Measurements from ENCODE around the gene SANBR. TPM values are rescaled to one million over a fixed set of nuclear protein-coding genes. Genes with fewer than 3 reads are reported as not detected.
A peak's percentile ranks its signal among the peaks of the same experiment; 100 is the strongest.

The SANBR gene
- total RNA-seq, result 10 to 100 TPM; 27.8 to 31.9 TPM
- 26.8 TPM for polyA plus RNA-seq (2013, experiment 1 of 2)
- polyA plus RNA-seq (2013, experiment 2 of 2), result 23.8 TPM
- long read RNA-seq, experiment 1, partial matches to known transcripts, result 0 of 2 reads
- long read RNA-seq, experiment 1, other reads (novel, unspliced or antisense), result 2 of 2 reads
- long read RNA-seq, experiment 2, full-length matches to known transcripts, result 14 of 78 reads
- long read RNA-seq, experiment 2, partial matches to known transcripts, result 36 of 78 reads
- long read RNA-seq, experiment 2, other reads (novel, unspliced or antisense), result 28 of 78 reads
- long read RNA-seq, experiment 3, full-length matches to known transcripts, result 11 of 62 reads
- long read RNA-seq, experiment 3, partial matches to known transcripts, result 34 of 62 reads
- long read RNA-seq, experiment 3, other reads (novel, unspliced or antisense), result 17 of 62 reads
- long read RNA-seq, experiment 4, partial matches to known transcripts, result 13 of 23 reads
- long read RNA-seq, experiment 4, other reads (novel, unspliced or antisense), result 10 of 23 reads

- H3K36me3 Mint-ChIP-seq (ENCODE audit: low read depth), result peaks cover 16% of the 10 kb centered on the region
- H3K4me1 ChIP-seq (ENCODE audit: control insufficient read depth, insufficient read depth, low read length), result no peaks in the 10 kb centered on the region
- peaks cover 1% of the 10 kb centered on the region for H3K9me3 Mint-ChIP-seq
- peak within 1 kb of the TSS; percentile 89 for H3K27ac Mint-ChIP-seq
- H3K27ac ChIP-seq (ENCODE audit: low read depth, low read length), result peak within 1 kb of the TSS; percentile 87
- WGBS, 2 experiments (ENCODE audit: insufficient coverage in 1 of 2, insufficient read length in 1 of 2), result 0% methylated on average over 56 to 111 of the region's 112 CpGs
- H3K4me3 Mint-ChIP-seq, result peak within 1 kb of the TSS; percentile 93
- H3K27me3 Mint-ChIP-seq (ENCODE audit: insufficient read depth), result peaks cover 2% of the 10 kb centered on the region
- H3K9me3 ChIP-seq (ENCODE audit: control insufficient read depth, low read length), result no peaks in the 10 kb centered on the region
- peaks cover 20% of the 10 kb centered on the region for H3K36me3 ChIP-seq (ENCODE audit: control insufficient read depth, insufficient read depth, low read length)
- peak within 1 kb of the TSS; percentile 78 for H3K4me3 ChIP-seq (ENCODE audit: low read length)
- DNase-seq, result peak; percentile 96
- H3K27me3 ChIP-seq (ENCODE audit: control insufficient read depth, insufficient read depth, low read length, poor library complexity, severe bottlenecking), result no peaks in the 10 kb centered on the region
- H3K9ac ChIP-seq (ENCODE audit: extremely low read depth, low read length, poor library complexity, severe bottlenecking), result peak within 1 kb of the TSS; percentile 58
- TF ChIP-seq CTCF (conservative IDR thresholded peaks at IDR 0.05), result peak; percentile 7
- H3K4me1 Mint-ChIP-seq, result peaks cover 4% of the 10 kb centered on the region
Measured at GRCh38 chr2:61065714-61066709, at the start of gene SANBR. SANBR (plus strand) TSS chr2:61065871; CDS start chr2:61070351, 4,480 bp downstream.

- H3K36me3 Mint-ChIP-seq (ENCODE audit: low read depth), result peaks cover 7% of the 10 kb centered on the region
- Histone ChIP-seq H3K27me3 (ENCODE audit: control insufficient read depth, insufficient read depth, low read length, poor library complexity, severe bottlenecking) (no peaks in the 10 kb centered on the region), H3K36me3 (ENCODE audit: control insufficient read depth, insufficient read depth, low read length) (peaks cover 2% of the 10 kb centered on the region), H3K4me1 (ENCODE audit: control insufficient read depth, insufficient read depth, low read length) (no peaks in the 10 kb centered on the region), H3K4me3 (ENCODE audit: low read length) (peak overlapping the region; percentile 95), H3K9me3 (ENCODE audit: control insufficient read depth, low read length) (no peaks in the 10 kb centered on the region), H3K27ac (ENCODE audit: low read depth, low read length) (no peak overlapping the region), H3K9ac (ENCODE audit: extremely low read depth, low read length, poor library complexity, severe bottlenecking) (peak overlapping the region; percentile 2)
- H3K4me1 Mint-ChIP-seq, result peaks cover 3% of the 10 kb centered on the region
- WGBS, 2 experiments (ENCODE audit: insufficient coverage in 1 of 2, insufficient read length in 1 of 2), result 80 to 90% methylated on average over 1 to 2 of the region's 2 CpGs
- DNase-seq, result no peak
- H3K9me3 Mint-ChIP-seq, result peaks cover 2% of the 10 kb centered on the region
- H3K4me3 Mint-ChIP-seq, result peak overlapping the region; percentile 88
- no peak overlapping the region for H3K27ac Mint-ChIP-seq
- no peaks in the 10 kb centered on the region for H3K27me3 Mint-ChIP-seq (ENCODE audit: insufficient read depth)
- TF ChIP-seq CTCF (conservative IDR thresholded peaks at IDR 0.05), result no peak
Measured at GRCh38 chr2:61015976-61016375, 49.7 kb upstream of the SANBR start.

- Histone ChIP-seq H3K27ac (ENCODE audit: low read depth, low read length) (no peak overlapping the region), H3K27me3 (ENCODE audit: control insufficient read depth, insufficient read depth, low read length, poor library complexity, severe bottlenecking) (no peaks in the 10 kb centered on the region), H3K9me3 (ENCODE audit: control insufficient read depth, low read length) (no peaks in the 10 kb centered on the region), H3K9ac (ENCODE audit: extremely low read depth, low read length, poor library complexity, severe bottlenecking) (peak overlapping the region; percentile 82), H3K4me3 (ENCODE audit: low read length) (peak overlapping the region; percentile 95), H3K36me3 (ENCODE audit: control insufficient read depth, insufficient read depth, low read length) (peaks cover 6% of the 10 kb centered on the region), H3K4me1 (ENCODE audit: control insufficient read depth, insufficient read depth, low read length) (no peaks in the 10 kb centered on the region)
- DNase-seq, result no peak
- Mint-ChIP-seq H3K27ac (peak overlapping the region; percentile 98), H3K27me3 (ENCODE audit: insufficient read depth) (no peaks in the 10 kb centered on the region), H3K36me3 (ENCODE audit: low read depth) (peaks cover 12% of the 10 kb centered on the region), H3K9me3 (peaks cover 2% of the 10 kb centered on the region), H3K4me3 (peak overlapping the region; percentile 88), H3K4me1 (peaks cover 3% of the 10 kb centered on the region)
- 6 to 7% methylated on average over 13 to 16 of the region's 16 CpGs for WGBS, 2 experiments (ENCODE audit: insufficient coverage in 1 of 2, insufficient read length in 1 of 2)
- no peak for TF ChIP-seq CTCF (conservative IDR thresholded peaks at IDR 0.05)
Measured at GRCh38 chr2:61016392-61017002, 49.2 kb upstream of the SANBR start.

All from endodermal cell (in vitro differentiated cells).